CD4-positive, alpha-beta T cell treated with Interleukin-15 for 1 hour (primary cell): ENCODE results near the gene FMO4.
"Not testable (repeated sequence)": the region's sequence is repeated elsewhere in the genome, so short reads cannot be mapped to it uniquely, and the experiment has no call there.

Experiments used
- DNase-seq: peaks from one replicate; pipeline ENCODE4 v3.0.0-alpha.2; 2020

FMO4 gene

DNA sequence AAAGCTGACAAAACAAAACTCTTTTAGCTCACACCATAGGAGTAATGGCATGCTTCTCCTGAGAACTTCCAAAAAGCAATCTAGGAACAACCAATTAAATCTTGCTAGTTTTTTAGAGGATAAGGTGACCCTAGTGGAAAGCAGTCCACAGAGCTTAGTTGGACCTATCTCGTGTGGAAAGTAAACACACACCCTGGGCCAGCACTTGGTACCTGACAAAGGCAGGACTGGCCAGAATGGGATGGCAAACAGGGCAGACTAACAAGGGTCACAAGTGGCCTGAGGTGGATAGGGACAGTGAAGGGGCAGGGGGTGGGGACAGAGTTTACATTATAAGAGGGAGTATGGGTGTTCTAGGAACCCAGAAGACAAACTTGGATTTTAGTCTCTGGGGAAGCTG lies 22.0 kb downstream of the FMO4 start:
- no peak for DNase-seq

DNA sequence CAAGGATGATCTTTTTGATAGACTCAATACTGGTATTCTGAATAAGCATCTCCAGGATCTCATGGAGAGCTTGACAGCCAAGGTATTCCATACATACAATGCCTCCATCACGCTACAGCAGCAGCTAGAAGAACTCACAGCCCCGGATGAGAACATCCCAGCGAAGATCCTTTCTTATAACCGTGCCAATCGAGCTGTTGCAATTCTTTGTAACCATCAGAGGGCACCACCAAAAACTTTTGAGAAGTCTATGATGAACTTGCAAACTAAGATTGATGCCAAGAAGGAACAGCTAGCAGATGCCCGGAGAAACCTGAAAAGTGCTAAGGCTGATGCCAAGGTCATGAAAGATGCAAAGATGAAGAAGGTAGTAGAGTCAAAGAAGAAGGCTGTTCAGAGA lies 25.4 kb downstream of the FMO4 start:
- DNase-seq = not testable (repeated sequence)

DNA sequence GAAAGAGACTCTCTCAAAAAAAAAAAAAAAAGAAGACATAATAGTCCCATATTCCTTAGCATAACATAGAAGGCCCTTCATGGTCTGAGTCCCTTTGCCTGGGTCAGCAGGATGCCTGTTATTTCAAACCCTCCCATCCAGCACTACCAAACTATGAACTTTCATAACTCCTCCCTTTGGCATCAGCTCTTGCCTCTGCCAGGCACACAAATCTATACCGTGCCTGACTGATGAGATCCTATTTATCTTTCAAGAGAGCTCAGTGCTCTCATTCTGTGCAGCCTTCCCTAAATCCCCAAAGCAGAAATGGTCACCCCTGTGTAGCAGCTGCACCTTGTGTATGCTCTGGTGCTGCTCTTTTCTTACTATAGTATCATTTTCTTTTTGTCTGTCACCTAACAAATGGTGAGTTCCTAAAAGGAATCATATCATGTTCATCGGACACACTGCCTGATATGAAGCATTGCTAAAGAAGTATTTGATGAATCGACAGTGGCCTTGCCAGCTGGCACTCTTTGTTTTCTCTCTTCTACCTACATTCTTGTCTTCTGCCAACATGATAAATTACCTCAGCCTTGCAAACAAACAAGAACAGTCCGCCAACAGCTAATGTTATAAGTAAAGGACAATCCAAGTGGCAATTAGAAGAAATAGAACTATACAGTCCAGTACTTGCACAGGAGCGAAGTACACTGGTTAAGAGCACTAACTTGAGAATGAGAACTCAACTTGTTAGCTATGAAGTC lies 29.9 kb downstream of the FMO4 start:
- DNase-seq = no peak

- no peak for DNase-seq
These were observed 30.5 kb downstream of the FMO4 start for GRCh38 chr1:171344473-171344820.

GRCh38 chr1:171345536-171345935 lies 31.6 kb downstream of the FMO4 start:
- no peak for DNase-seq

DNA sequence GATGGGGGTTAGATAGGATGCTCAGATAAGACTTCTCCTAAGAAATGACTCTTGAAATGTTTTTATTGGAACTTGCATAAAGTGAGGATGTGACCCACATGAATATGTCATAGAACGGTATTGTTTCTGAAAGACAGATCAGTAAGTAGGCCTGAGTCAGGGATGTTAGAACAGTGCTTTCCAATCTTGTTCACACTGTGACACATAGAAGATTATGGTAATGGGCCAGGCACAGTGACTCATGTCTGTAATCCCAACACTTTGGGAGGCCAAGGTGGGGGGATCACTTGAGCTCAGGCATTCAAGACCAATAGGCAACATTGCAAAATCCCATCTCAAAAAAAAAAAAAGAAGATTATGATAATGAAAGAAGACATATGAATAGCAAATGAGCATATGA lies 32.9 kb downstream of the FMO4 start:
- DNase-seq = no peak

DNA sequence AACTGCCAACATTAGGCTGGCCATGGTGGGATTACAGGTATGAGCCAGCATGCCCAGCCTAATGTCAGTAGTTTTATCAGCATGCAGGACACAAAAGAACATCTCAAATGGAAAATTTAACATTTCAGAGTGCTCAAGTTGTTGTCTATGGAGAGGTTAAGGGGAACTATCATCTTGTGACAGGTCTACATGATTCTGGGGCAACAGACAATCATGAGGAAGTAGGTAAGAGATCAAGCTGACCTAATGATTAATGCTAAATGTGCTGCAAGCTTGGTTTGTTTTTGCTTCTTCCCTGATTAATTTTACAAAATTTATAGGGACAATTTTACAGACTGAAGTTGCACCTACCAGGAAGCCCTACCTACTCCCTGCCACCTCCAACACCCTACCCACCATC lies 36.6 kb downstream of the FMO4 start:
- DNase-seq = no peak

DNA sequence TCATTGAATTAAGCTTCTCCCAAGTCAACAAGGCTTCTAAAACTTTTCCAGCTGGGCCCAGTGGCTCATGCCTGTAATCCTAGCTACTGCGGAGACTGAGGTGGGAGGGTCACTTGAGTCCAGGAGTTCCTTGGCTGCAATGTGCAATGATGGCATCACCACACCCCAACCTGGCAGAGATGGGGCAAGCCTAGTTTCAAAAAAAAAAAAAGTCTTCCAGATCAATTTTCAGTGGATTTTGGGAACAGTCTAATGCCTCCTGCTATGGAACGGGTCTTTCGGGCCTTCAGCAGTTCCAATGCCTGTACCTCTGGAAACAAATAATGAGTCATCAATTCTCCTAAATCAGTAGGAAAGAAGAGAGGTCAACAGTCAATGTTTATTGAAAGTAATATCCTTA lies 38.0 kb downstream of the FMO4 start:
- DNase-seq = no peak

GRCh38 chr1:171352554-171352953 lies 38.6 kb downstream of the FMO4 start:
- DNase-seq = no peak

GRCh38 chr1:171355727-171356126 lies 41.7 kb downstream of the FMO4 start:
- no peak for DNase-seq

DNA sequence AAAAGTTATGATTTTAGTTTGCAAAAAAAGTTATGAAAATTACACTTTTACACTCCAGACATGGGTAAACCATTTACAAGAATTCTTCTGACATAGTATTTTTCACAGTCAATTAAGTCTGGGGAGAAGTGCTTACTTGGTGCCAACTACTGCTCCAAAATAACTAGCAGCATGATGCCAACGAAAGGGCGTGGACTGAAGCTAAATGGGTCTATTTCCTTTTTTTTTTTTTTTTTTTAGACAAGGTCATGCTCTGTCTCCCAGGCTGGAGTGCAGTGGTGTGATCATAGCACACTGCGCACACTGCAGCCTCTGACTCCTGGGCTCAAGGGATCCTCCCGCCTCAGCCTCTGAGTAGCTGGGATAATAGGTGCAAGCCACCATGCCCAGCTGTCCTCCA lies 43.2 kb downstream of the FMO4 start:
- DNase-seq = no peak

GRCh38 chr1:171359355-171359648 lies 45.3 kb downstream of the FMO4 start:
- not testable (repeated sequence) for DNase-seq

GRCh38 chr1:171359731-171360527 lies 45.9 kb downstream of the FMO4 start:
- DNase-seq = not testable (repeated sequence)

GRCh38 chr1:171366085-171366484 lies 52.1 kb downstream of the FMO4 start:
- DNase-seq = no peak

DNA sequence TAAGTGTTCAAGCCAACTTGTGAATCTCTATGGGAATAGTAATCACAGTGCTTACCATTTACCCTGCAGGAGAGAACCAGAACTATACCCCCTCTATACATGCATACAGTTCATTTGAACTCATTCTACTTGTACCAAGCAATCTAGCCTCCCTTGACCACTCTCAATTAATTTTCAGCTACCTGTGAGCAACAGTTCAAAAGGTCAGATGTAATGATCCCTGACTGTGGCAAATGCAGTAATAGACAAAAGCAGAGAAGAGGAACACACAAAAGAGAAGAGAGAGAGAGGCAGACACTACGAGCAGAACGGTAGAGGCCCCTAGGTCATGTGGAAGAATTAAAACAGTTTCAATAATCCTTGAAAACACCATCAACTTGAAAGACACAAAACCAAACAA lies 52.8 kb downstream of the FMO4 start:
- no peak for DNase-seq

DNA sequence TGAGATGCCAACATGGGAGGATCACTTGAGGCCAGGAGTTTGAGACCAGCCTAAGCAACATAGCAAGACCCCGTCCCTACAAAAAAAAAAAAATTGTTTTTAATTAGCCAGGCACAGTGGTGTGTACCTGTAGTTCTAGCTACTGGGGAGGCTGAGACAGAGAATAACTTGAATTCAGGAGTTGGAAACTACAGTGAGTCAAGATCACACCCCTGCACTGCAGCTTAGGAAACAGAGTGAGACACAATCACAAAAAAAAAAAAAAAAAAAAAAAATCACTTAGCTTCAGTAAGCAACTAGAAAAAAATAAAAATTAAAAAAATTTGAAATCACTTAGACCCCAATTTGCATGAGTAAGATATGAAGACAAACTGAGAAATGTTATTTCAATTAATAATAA lies 53.5 kb downstream of the FMO4 start:
- DNase-seq = no peak

GRCh38 chr1:171372418-171373084 lies 58.6 kb downstream of the FMO4 start:
- DNase-seq = no peak

DNA sequence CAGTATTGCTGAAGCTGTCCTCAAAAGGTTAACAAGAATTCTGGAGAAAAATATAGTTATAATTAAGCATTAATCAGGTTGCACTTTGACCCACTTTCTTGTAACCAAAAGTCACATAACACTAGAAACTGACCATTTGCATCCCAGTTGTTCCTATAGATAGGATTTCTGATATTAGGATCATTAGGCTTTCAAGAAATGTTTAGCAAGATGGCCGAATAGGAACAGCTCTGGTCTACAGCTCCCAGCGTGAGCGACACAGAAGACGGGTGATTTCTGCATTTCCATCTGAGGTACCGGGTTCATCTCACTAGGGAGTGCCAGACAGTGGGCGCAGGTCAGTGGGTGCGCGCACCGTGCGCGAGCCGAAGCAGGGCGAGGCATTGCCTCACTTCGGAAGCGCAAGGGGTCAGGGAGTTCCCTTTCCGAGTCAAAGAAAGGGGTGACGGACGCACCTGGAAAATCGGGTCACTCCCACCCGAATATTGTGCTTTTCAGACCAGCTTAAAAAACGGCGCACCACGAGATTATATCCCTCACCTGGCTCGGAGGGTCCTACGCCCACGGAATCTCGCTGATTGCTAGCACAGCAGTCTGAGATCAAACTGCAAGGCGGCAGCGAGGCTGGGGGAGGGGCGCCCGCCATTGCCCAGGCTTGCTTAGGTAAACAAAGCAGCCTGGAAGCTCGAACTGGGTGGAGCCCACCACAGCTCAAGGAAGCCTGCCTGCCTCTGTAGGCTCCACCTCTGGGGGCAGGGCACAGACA lies 59.6 kb downstream of the FMO4 start:
- not testable (repeated sequence) for DNase-seq

- no peak for DNase-seq
These were observed 65.9 kb downstream of the FMO4 start for GRCh38 chr1:171379846-171380245.

- no peak for DNase-seq
These were observed 67.9 kb downstream of the FMO4 start for GRCh38 chr1:171381866-171382210.

DNA sequence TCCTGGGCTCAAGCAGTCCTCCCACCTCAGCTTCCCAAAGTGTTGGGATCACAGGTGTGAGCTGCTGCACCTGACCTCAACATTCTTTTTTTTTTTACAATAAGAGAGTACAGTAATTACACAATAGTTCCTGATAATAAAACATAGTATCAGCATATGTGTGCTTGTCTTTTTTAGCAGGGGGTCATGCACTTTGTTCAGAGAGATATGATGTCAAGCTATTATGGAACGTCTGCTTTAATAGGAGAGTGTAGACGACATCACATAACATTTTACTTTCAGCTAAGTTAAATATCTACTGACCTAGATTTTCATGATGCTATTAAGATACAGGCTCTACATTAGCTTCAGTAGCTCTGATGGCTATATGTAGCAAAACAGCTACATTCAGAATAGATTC lies 70.5 kb downstream of the FMO4 start:
- DNase-seq = no peak

- no peak for DNase-seq
These were observed 75.2 kb downstream of the FMO4 start for GRCh38 chr1:171389171-171389570.

DNA sequence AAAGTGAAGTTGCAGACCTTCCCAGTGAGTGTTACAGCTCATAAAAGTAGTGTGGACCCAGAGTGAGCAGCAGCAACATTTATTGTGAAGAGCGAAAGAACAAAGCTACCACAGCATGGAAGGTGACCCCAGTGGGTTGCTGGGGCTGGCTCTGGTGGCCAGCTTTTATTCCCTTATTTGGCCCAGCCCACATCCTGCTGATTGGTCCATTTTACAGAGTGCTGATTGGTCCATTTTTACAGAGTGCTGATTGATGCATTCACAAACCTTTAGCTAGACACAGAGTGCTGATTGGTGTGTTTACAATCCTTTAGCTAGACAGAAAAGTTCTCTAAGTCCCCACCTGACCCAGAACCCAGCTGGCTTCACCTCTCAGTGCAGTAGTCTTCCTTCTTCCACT lies 76.8 kb downstream of the FMO4 start:
- DNase-seq = not testable (repeated sequence)
